ENCODE measurements around the gene CGGBP1. TPM values are rescaled to one million over a fixed set of nuclear protein-coding genes. Genes with fewer than 3 reads are reported as not detected.
"Not testable (repeated sequence)": the region's sequence is repeated elsewhere in the genome, so short reads cannot be mapped to it uniquely, and the experiment has no call there.

CGGBP1 gene
- polyA plus RNA-seq, 4 donors, result 29.2 to 72.2 (median 36.0) TPM

GRCh38 chr3:88033808-88034207 is 25.0 kb downstream of the CGGBP1 start:
- no peak for DNase-seq
- 54 to 61% (median 55%) methylated on average over 2 of the region's 2 CpGs for WGBS, 3 donors
- no peaks in the 10 kb centered on the region for H3K27me3 ChIP-seq (ENCODE audit: control insufficient read depth in 3 of 3, insufficient read depth in 3 of 3, low read length in 3 of 3)
- H3K4me3 ChIP-seq (ENCODE audit: low read depth in 1 of 3, low read length in 3 of 3), result no peak overlapping the region
- H3K4me1 ChIP-seq (ENCODE audit: control insufficient read depth in 3 of 3, insufficient read depth in 2 of 3, low read depth in 1 of 3, low read length in 2 of 3), result no peaks in the 10 kb centered on the region
- no peak overlapping the region for H3K27ac ChIP-seq (ENCODE audit: low read depth in 1 of 3, low read length in 2 of 3)
- no peaks in the 10 kb centered on the region for H3K36me3 ChIP-seq (ENCODE audit: control insufficient read depth in 3 of 3, insufficient read depth in 2 of 3, low read depth in 1 of 3, low read length in 3 of 3)
- no peak for FAIRE-seq
- H3K9me3 ChIP-seq (ENCODE audit: control insufficient read depth in 2 of 2, insufficient read depth in 1 of 2, low read depth in 1 of 2, low read length in 1 of 2), result peaks cover 0 to 2% of the 10 kb centered on the region in 2 donors

GRCh38 chr3:88033079-88033478 is 25.7 kb downstream of the CGGBP1 start:
- 82 to 87% (median 85%) methylated on average over 2 of the region's 2 CpGs for WGBS, 3 donors
- no peak for DNase-seq
- Histone ChIP-seq H3K4me3 (ENCODE audit: low read depth in 1 of 3, low read length in 3 of 3) (no peak overlapping the region), H3K27me3 (ENCODE audit: control insufficient read depth in 3 of 3, insufficient read depth in 3 of 3, low read length in 3 of 3) (no peaks in the 10 kb centered on the region), H3K9me3 (ENCODE audit: control insufficient read depth in 2 of 2, insufficient read depth in 1 of 2, low read depth in 1 of 2, low read length in 1 of 2) (peaks cover 0 to 8% of the 10 kb centered on the region in 2 donors), H3K27ac (ENCODE audit: low read depth in 1 of 3, low read length in 2 of 3) (no peak overlapping the region), H3K36me3 (ENCODE audit: control insufficient read depth in 3 of 3, insufficient read depth in 2 of 3, low read depth in 1 of 3, low read length in 3 of 3) (no peaks in the 10 kb centered on the region), H3K4me1 (ENCODE audit: control insufficient read depth in 3 of 3, insufficient read depth in 2 of 3, low read depth in 1 of 3, low read length in 2 of 3) (no peaks in the 10 kb centered on the region)
- no peak for FAIRE-seq

- Histone ChIP-seq H3K27ac (ENCODE audit: low read depth in 1 of 3, low read length in 2 of 3) (peak overlapping the region in 1 of 3 donors; percentile 62), H3K27me3 (ENCODE audit: control insufficient read depth in 3 of 3, insufficient read depth in 3 of 3, low read length in 3 of 3) (no peaks in the 10 kb centered on the region), H3K9me3 (ENCODE audit: control insufficient read depth in 2 of 2, insufficient read depth in 1 of 2, low read depth in 1 of 2, low read length in 1 of 2) (peaks cover 0 to 10% of the 10 kb centered on the region in 2 donors), H3K4me1 (ENCODE audit: control insufficient read depth in 3 of 3, insufficient read depth in 2 of 3, low read depth in 1 of 3, low read length in 2 of 3) (no peaks in the 10 kb centered on the region), H3K36me3 (ENCODE audit: control insufficient read depth in 3 of 3, insufficient read depth in 2 of 3, low read depth in 1 of 3, low read length in 3 of 3) (no peaks in the 10 kb centered on the region), H3K4me3 (ENCODE audit: low read depth in 1 of 3, low read length in 3 of 3) (peak overlapping the region in 1 of 3 donors; percentile 56)
- FAIRE-seq (no peak), DNase-seq (no peak)
- WGBS, 3 donors, result 21 to 51% (median 23%) methylated on average over 2 of the region's 2 CpGs
Measured at GRCh38 chr3:88032245-88032644, 26.6 kb downstream of the CGGBP1 start.

- DNase-seq (peak; percentile 51 to 64), FAIRE-seq (no peak)
- no peaks in the 10 kb centered on the region for H3K4me1 ChIP-seq (ENCODE audit: control insufficient read depth in 3 of 3, insufficient read depth in 2 of 3, low read depth in 1 of 3, low read length in 2 of 3)
- H3K4me3 ChIP-seq (ENCODE audit: low read depth in 1 of 3, low read length in 3 of 3), result peak overlapping the region in 2 of 3 donors; percentile 14 to 56
- peak overlapping the region; percentile 2 to 62 (median 41) for H3K27ac ChIP-seq (ENCODE audit: low read depth in 1 of 3, low read length in 2 of 3)
- no peaks in the 10 kb centered on the region for H3K36me3 ChIP-seq (ENCODE audit: control insufficient read depth in 3 of 3, insufficient read depth in 2 of 3, low read depth in 1 of 3, low read length in 3 of 3)
- H3K9me3 ChIP-seq (ENCODE audit: control insufficient read depth in 2 of 2, insufficient read depth in 1 of 2, low read depth in 1 of 2, low read length in 1 of 2), result peaks cover 0 to 14% of the 10 kb centered on the region in 2 donors
- 0 to 3% (median 0%) methylated on average over 1 of the region's 1 CpG for WGBS, 3 donors
- H3K27me3 ChIP-seq (ENCODE audit: control insufficient read depth in 3 of 3, insufficient read depth in 3 of 3, low read length in 3 of 3), result no peaks in the 10 kb centered on the region
Measured at GRCh38 chr3:88031642-88032077, 27.1 kb downstream of the CGGBP1 start.

GRCh38 chr3:88030210-88030609 is 28.6 kb downstream of the CGGBP1 start:
- Histone ChIP-seq H3K27me3 (ENCODE audit: control insufficient read depth in 3 of 3, insufficient read depth in 3 of 3, low read length in 3 of 3) (no peaks in the 10 kb centered on the region), H3K4me3 (ENCODE audit: low read depth in 1 of 3, low read length in 3 of 3) (no peak overlapping the region), H3K9me3 (ENCODE audit: control insufficient read depth in 2 of 2, insufficient read depth in 1 of 2, low read depth in 1 of 2, low read length in 1 of 2) (peaks cover 0 to 22% of the 10 kb centered on the region in 2 donors), H3K36me3 (ENCODE audit: control insufficient read depth in 3 of 3, insufficient read depth in 2 of 3, low read depth in 1 of 3, low read length in 3 of 3) (no peaks in the 10 kb centered on the region), H3K27ac (ENCODE audit: low read depth in 1 of 3, low read length in 2 of 3) (no peak overlapping the region), H3K4me1 (ENCODE audit: control insufficient read depth in 3 of 3, insufficient read depth in 2 of 3, low read depth in 1 of 3, low read length in 2 of 3) (no peaks in the 10 kb centered on the region)
- 2 to 23% (median 11%) methylated on average over 3 of the region's 3 CpGs for WGBS, 3 donors
- DNase-seq (no peak), FAIRE-seq (no peak)

- Histone ChIP-seq H3K4me1 (ENCODE audit: control insufficient read depth in 3 of 3, insufficient read depth in 2 of 3, low read depth in 1 of 3, low read length in 2 of 3) (no peaks in the 10 kb centered on the region), H3K4me3 (ENCODE audit: low read depth in 1 of 3, low read length in 3 of 3) (no peak overlapping the region), H3K9me3 (ENCODE audit: control insufficient read depth in 2 of 2, insufficient read depth in 1 of 2, low read depth in 1 of 2, low read length in 1 of 2) (peaks cover 0 to 22% of the 10 kb centered on the region in 2 donors), H3K36me3 (ENCODE audit: control insufficient read depth in 3 of 3, insufficient read depth in 2 of 3, low read depth in 1 of 3, low read length in 3 of 3) (no peaks in the 10 kb centered on the region), H3K27ac (ENCODE audit: low read depth in 1 of 3, low read length in 2 of 3) (no peak overlapping the region), H3K27me3 (ENCODE audit: control insufficient read depth in 3 of 3, insufficient read depth in 3 of 3, low read length in 3 of 3) (no peaks in the 10 kb centered on the region)
- WGBS, 3 donors, result 95 to 98% (median 96%) methylated on average over 2 of the region's 2 CpGs
- DNase-seq, result no peak
- no peak for FAIRE-seq
Measured at GRCh38 chr3:88028876-88029275, 29.9 kb downstream of the CGGBP1 start.

- no peak for DNase-seq
- Histone ChIP-seq H3K4me3 (ENCODE audit: low read depth in 1 of 3, low read length in 3 of 3) (no peak overlapping the region), H3K27ac (ENCODE audit: low read depth in 1 of 3, low read length in 2 of 3) (no peak overlapping the region), H3K27me3 (ENCODE audit: control insufficient read depth in 3 of 3, insufficient read depth in 3 of 3, low read length in 3 of 3) (no peaks in the 10 kb centered on the region), H3K36me3 (ENCODE audit: control insufficient read depth in 3 of 3, insufficient read depth in 2 of 3, low read depth in 1 of 3, low read length in 3 of 3) (no peaks in the 10 kb centered on the region), H3K9me3 (ENCODE audit: control insufficient read depth in 2 of 2, insufficient read depth in 1 of 2, low read depth in 1 of 2, low read length in 1 of 2) (peaks cover 0 to 22% of the 10 kb centered on the region in 2 donors), H3K4me1 (ENCODE audit: control insufficient read depth in 3 of 3, insufficient read depth in 2 of 3, low read depth in 1 of 3, low read length in 2 of 3) (no peaks in the 10 kb centered on the region)
- no peak for FAIRE-seq
- WGBS, 3 donors, result 72 to 77% (median 74%) methylated on average over 4 of the region's 4 CpGs
Measured at GRCh38 chr3:88025001-88025552, 33.7 kb downstream of the CGGBP1 start.

- 51 to 77% (median 69%) methylated on average over 2 of the region's 2 CpGs for WGBS, 3 donors
- H3K27ac ChIP-seq (ENCODE audit: low read depth in 1 of 3, low read length in 2 of 3), result no peak overlapping the region
- FAIRE-seq (no peak), DNase-seq (peak in 1 of 2 donors; percentile 49)
- no peak overlapping the region for H3K4me3 ChIP-seq (ENCODE audit: low read depth in 1 of 3, low read length in 3 of 3)
- no peaks in the 10 kb centered on the region for H3K9me3 ChIP-seq (ENCODE audit: control insufficient read depth in 2 of 2, insufficient read depth in 1 of 2, low read depth in 1 of 2, low read length in 1 of 2)
- H3K36me3 ChIP-seq (ENCODE audit: control insufficient read depth in 3 of 3, insufficient read depth in 2 of 3, low read depth in 1 of 3, low read length in 3 of 3), result no peaks in the 10 kb centered on the region
- H3K4me1 ChIP-seq (ENCODE audit: control insufficient read depth in 3 of 3, insufficient read depth in 2 of 3, low read depth in 1 of 3, low read length in 2 of 3), result no peaks in the 10 kb centered on the region
- H3K27me3 ChIP-seq (ENCODE audit: control insufficient read depth in 3 of 3, insufficient read depth in 3 of 3, low read length in 3 of 3), result no peaks in the 10 kb centered on the region
Measured at GRCh38 chr3:88019024-88019423, 39.8 kb downstream of the CGGBP1 start.

- not testable (repeated sequence) for DNase-seq; H3K4me1 ChIP-seq (ENCODE audit: control insufficient read depth in 3 of 3, insufficient read depth in 2 of 3, low read depth in 1 of 3, low read length in 2 of 3); H3K4me3 ChIP-seq (ENCODE audit: low read depth in 1 of 3, low read length in 3 of 3); H3K27ac ChIP-seq (ENCODE audit: low read depth in 1 of 3, low read length in 2 of 3); FAIRE-seq; H3K27me3 ChIP-seq (ENCODE audit: control insufficient read depth in 3 of 3, insufficient read depth in 3 of 3, low read length in 3 of 3); H3K9me3 ChIP-seq (ENCODE audit: control insufficient read depth in 2 of 2, insufficient read depth in 1 of 2, low read depth in 1 of 2, low read length in 1 of 2); H3K36me3 ChIP-seq (ENCODE audit: control insufficient read depth in 3 of 3, insufficient read depth in 2 of 3, low read depth in 1 of 3, low read length in 3 of 3)
- WGBS, 3 donors, result 93 to 99% (median 97%) methylated on average over 23 to 35 of the region's 35 CpGs
Measured at GRCh38 chr3:88015656-88016055, 43.1 kb downstream of the CGGBP1 start.
